MM.1S (cell line): ENCODE measurements around the gene MMS19.

Experiments
- DNase-seq: peaks from one replicate; pipeline ENCODE4 v3.0.0-alpha.2; 2015
- H2AFZ ChIP-seq: fragments of 300-600 bp; sonication (generic); 2 replicates; pipeline ENCODE4 v1.6.0; 2016; ENCODE audit warnings: antibody characterized with exemption, low read length
- H3F3A ChIP-seq: fragments of 300-600 bp; sonication (generic); 2 replicates; pipeline ENCODE4 v1.6.1; 2016; ENCODE audit warnings: mild to moderate bottlenecking, antibody characterized with exemption, low read length, moderate library complexity, mixed read lengths; ENCODE audit not compliant: insufficient read depth
- H3K27ac ChIP-seq: fragments of 300-600 bp; sonication (generic); 2 replicates; pipeline ENCODE4 v1.5.1; 2016; ENCODE audit warnings: mild to moderate bottlenecking, low read length
- H3K27me3 ChIP-seq: fragments of 300-600 bp; sonication (generic); replicated peaks from 2 replicates; pipeline ENCODE4 v1.6.0; 2016; ENCODE audit warnings: low read length; ENCODE audit not compliant: insufficient read depth
- H3K36me3 ChIP-seq: fragments of 300-600 bp; sonication (generic); replicated peaks from 2 replicates; pipeline ENCODE4 v1.6.1; 2016; ENCODE audit warnings: mild to moderate bottlenecking, low read length, mixed read lengths; ENCODE audit not compliant: insufficient read depth
- H3K4me1 ChIP-seq: fragments of 300-600 bp; sonication (generic); 2 replicates; pipeline ENCODE4 v1.6.1; 2016; ENCODE audit warnings: low read length, mixed read lengths
- H3K4me2 ChIP-seq: fragments of 300-600 bp; sonication (generic); 2 replicates; pipeline ENCODE4 v1.6.0; 2016; ENCODE audit warnings: low read depth, low read length
- H3K4me3 ChIP-seq: fragments of 300-600 bp; sonication (generic); 2 replicates; pipeline ENCODE4 v1.5.1; 2016; ENCODE audit warnings: low read length, mixed read lengths
- H3K79me2 ChIP-seq: fragments of 300-600 bp; sonication (generic); 2 replicates; pipeline ENCODE4 v1.6.1; 2016; ENCODE audit warnings: mixed run types, low read length, mixed read lengths
- H3K9ac ChIP-seq: fragments of 300-600 bp; sonication (generic); 2 replicates; pipeline ENCODE4 v1.6.1; 2016; ENCODE audit warnings: low read length, mixed read lengths
- H3K9me2 ChIP-seq: fragments of 300-600 bp; sonication (generic); replicated peaks from 2 replicates; pipeline ENCODE4 v1.6.1; 2016; ENCODE audit warnings: mild to moderate bottlenecking, low read length, mixed read lengths; ENCODE audit not compliant: insufficient read depth
- H3K9me3 ChIP-seq: fragments of 300-600 bp; sonication (generic); replicated peaks from 2 replicates; pipeline ENCODE4 v1.6.1; 2016; ENCODE audit warnings: mild to moderate bottlenecking, low read length, mixed read lengths; ENCODE audit not compliant: insufficient read depth
- H4K20me1 ChIP-seq: fragments of 300-600 bp; sonication (generic); 2 replicates; pipeline ENCODE4 v1.6.1; 2016; ENCODE audit warnings: mild to moderate bottlenecking, low read length, moderate library complexity, mixed read lengths; ENCODE audit not compliant: insufficient read depth
- CTCF ChIP-seq: fragments of 300-600 bp; sonication (generic); IDR thresholded peaks from 2 replicates; pipeline ENCODE4 v1.5.1; 2016; ENCODE audit warnings: antibody characterized with exemption, low read length, mixed read lengths
- EZH2 ChIP-seq: fragments of 300-600 bp; sonication (generic); optimal IDR thresholded peaks from 2 replicates; pipeline ENCODE3; 2017; ENCODE audit warnings: low read depth, mild to moderate bottlenecking, antibody characterized with exemption, low read length, mixed read lengths
- EZH2phosphoT487 ChIP-seq: fragments of 300-600 bp; sonication (generic); IDR thresholded peaks from 2 replicates; pipeline ENCODE4 v1.6.1; 2018; ENCODE audit warnings: antibody characterized with exemption, low read length

MMS19 gene

GRCh38 chr10:97505152-97505551 lies 6.9 kb upstream of the MMS19 start:
- Histone ChIP-seq H3K27ac (no peak overlapping the region), H3K27me3 (peaks cover 9% of the 10 kb centered on the region), H3K4me2 (no peak overlapping the region), H3K79me2 (no peaks in the 10 kb centered on the region), H4K20me1 (no peaks in the 10 kb centered on the region), H3K9me2 (no peaks in the 10 kb centered on the region), H3K36me3 (no peaks in the 10 kb centered on the region), H3K4me3 (no peak overlapping the region), H2AFZ (no peak overlapping the region), H3K9ac (no peak overlapping the region), H3K9me3 (no peaks in the 10 kb centered on the region), H3K4me1 (no peaks in the 10 kb centered on the region), H3F3A (no peaks in the 10 kb centered on the region)
- no peak for TF ChIP-seq EZH2
- no peak for TF ChIP-seq EZH2phosphoT487
- TF ChIP-seq CTCF: no peak
- DNase-seq: no peak

- DNase-seq: no peak
- Histone ChIP-seq H3K4me1 (no peaks in the 10 kb centered on the region), H3K9me2 (no peaks in the 10 kb centered on the region), H2AFZ (no peak overlapping the region), H3K4me2 (no peak overlapping the region), H4K20me1 (no peaks in the 10 kb centered on the region), H3K27ac (no peak overlapping the region), H3F3A (no peaks in the 10 kb centered on the region), H3K79me2 (no peaks in the 10 kb centered on the region), H3K4me3 (no peak overlapping the region), H3K36me3 (no peaks in the 10 kb centered on the region), H3K9me3 (no peaks in the 10 kb centered on the region), H3K9ac (no peak overlapping the region), H3K27me3 (peaks cover 16% of the 10 kb centered on the region)
- TF ChIP-seq EZH2phosphoT487: no peak
- TF ChIP-seq CTCF: no peak
- TF ChIP-seq EZH2: no peak
Measured at GRCh38 chr10:97503406-97503805, 5.2 kb upstream of the MMS19 start.

DNA sequence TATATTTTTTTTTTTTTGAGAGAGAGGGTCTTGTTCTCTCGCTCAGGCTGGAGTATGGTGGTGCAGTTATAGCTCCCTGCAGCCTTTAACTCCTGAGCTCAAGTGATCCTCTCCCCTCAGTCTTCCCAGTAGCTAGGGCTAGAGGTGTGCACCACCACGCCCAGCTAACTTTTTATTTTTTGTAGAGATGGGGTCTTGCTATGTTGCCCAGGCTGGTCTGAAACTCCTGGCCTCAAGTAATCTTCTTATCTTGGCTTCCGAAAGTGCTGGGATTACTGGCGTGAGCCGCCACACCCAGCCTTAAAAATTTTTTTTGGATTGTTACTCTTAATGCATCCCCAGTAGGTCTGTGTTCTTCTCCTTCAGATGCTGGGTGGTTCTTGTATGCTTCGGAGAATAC lies 4.7 kb upstream of the MMS19 start:
- Histone ChIP-seq H4K20me1 (no peaks in the 10 kb centered on the region), H3K9me3 (no peaks in the 10 kb centered on the region), H3F3A (peaks cover 3% of the 10 kb centered on the region), H3K9me2 (no peaks in the 10 kb centered on the region), H3K4me1 (no peaks in the 10 kb centered on the region), H3K27ac (no peak overlapping the region), H3K79me2 (peaks cover 3% of the 10 kb centered on the region), H2AFZ (no peak overlapping the region), H3K4me3 (no peak overlapping the region), H3K36me3 (no peaks in the 10 kb centered on the region), H3K4me2 (no peak overlapping the region), H3K9ac (no peak overlapping the region), H3K27me3 (peaks cover 16% of the 10 kb centered on the region)
- no peak for DNase-seq
- TF ChIP-seq EZH2phosphoT487: no peak
- TF ChIP-seq CTCF: no peak
- TF ChIP-seq EZH2: no peak

- Histone ChIP-seq H3K9me2 (no peaks in the 10 kb centered on the region), H3K79me2 (peaks cover 29% of the 10 kb centered on the region), H3F3A (peaks cover 9% of the 10 kb centered on the region), H3K27ac (no peak overlapping the region), H3K9me3 (no peaks in the 10 kb centered on the region), H3K36me3 (no peaks in the 10 kb centered on the region), H2AFZ (no peak overlapping the region), H3K27me3 (peaks cover 16% of the 10 kb centered on the region), H3K9ac (no peak overlapping the region), H3K4me1 (no peaks in the 10 kb centered on the region), H3K4me2 (no peak overlapping the region), H4K20me1 (peaks cover 7% of the 10 kb centered on the region; the same call in 1 of the 2 replicates), H3K4me3 (no peak overlapping the region)
- DNase-seq: no peak
- TF ChIP-seq EZH2: no peak
- no peak for TF ChIP-seq CTCF
- no peak for TF ChIP-seq EZH2phosphoT487
Measured at GRCh38 chr10:97500297-97500575, 2.0 kb upstream of the MMS19 start.
